Pons (tissue), 1 donor: Measurements from ENCODE around the gene LCK.
A peak's percentile ranks its signal among the peaks of the same experiment; 100 is the strongest.
"Not testable (repeated sequence)": the region's sequence is repeated elsewhere in the genome, so short reads cannot be mapped to it uniquely, and the experiment has no call there.

ENCODE experiments used
- DNase-seq: peaks from one replicate; pipeline ENCODE4 v3.0.0-alpha.2; 2016; ENCODE audit warnings: low spot score

LCK gene

GRCh38 chr1:32240140-32240951 is 10.7 kb upstream of the LCK start:
- peak; percentile 50 for DNase-seq

- peak; percentile 49 for DNase-seq
Measured at GRCh38 chr1:32241001-32241763, 9.9 kb upstream of the LCK start.

- peak; percentile 73 for DNase-seq
Measured at GRCh38 chr1:32242341-32242851, 8.7 kb upstream of the LCK start.

DNA sequence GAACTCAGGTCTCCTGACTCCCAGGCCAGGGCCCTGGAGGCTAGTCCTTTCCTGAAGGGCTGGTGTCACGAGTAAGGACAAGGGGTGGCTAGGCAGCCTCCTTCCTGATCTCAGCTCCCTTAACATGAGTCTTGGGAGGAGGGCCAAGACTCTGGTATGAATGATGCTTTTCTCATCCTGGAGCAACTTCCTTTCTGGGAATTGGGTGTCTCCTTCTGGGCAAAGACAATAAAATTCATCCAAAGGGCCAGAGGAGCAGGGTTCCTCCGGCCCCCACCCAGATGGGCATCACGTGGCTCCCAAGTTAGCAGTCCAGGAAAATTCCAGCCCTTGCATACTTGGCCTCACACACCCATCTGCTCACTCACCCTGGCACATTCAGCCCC is 4.2 kb upstream of the LCK start, which contains the start of gene FAM167B:
FAM167B (plus strand) TSS at position 335 of the 386 bp plus-strand sequence. CDS start 200 bp downstream, outside the sequence.
- no peak for DNase-seq

DNA sequence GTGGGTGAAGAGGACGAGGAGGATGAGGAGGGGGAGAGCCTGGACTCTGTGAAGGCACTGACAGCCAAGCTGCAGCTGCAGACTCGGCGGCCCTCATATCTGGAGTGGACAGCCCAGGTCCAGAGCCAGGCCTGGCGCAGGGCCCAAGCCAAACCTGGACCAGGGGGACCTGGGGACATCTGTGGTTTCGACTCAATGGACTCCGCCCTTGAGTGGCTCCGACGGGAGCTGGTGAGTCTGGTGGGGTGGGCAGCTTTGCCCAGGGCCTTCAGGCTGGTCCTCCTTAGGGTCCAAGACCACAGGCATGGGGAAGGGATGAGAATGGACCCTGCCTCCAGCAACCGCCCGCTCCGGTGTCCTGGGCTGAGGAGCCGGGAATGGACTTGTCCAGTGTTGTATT is 3.6 kb upstream of the LCK start:
- DNase-seq = no peak

GRCh38 chr1:32247983-32248889 is 2.8 kb upstream of the LCK start:
- no peak for DNase-seq

DNA sequence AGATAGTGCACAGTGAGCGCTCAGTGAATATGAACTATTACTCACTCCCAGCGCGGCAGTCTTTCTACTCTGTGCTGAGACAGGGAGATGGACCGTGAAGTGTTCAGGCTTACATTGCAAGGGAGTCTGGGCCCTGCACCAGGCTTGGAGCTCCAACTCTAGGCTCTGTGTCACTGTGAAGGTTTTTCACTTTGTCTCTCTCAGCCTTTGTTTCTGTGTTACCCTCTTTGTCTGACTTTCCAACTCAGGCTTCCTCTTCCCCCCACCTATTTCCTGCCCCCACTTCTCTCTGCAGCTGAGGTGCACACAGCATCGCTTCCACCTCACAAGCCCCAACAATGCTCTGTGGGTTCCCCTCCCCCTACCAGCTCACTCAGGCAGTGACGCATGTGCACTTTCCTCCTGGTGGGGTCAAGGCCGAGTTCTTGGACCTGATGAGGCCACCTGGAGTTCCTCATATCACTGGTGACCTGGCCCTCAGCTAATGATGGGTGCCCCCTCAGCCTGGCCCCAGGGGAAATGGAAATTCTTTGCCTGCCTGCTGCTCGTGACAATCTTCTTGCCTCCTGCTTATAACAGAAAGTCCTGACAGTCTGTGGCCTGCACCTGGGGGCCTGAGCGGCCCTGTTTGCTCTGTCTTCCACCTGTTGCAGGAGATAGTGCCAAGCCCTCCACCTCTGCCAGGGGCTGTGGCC is 1.1 kb upstream of the LCK start:
- no peak for DNase-seq

DNA sequence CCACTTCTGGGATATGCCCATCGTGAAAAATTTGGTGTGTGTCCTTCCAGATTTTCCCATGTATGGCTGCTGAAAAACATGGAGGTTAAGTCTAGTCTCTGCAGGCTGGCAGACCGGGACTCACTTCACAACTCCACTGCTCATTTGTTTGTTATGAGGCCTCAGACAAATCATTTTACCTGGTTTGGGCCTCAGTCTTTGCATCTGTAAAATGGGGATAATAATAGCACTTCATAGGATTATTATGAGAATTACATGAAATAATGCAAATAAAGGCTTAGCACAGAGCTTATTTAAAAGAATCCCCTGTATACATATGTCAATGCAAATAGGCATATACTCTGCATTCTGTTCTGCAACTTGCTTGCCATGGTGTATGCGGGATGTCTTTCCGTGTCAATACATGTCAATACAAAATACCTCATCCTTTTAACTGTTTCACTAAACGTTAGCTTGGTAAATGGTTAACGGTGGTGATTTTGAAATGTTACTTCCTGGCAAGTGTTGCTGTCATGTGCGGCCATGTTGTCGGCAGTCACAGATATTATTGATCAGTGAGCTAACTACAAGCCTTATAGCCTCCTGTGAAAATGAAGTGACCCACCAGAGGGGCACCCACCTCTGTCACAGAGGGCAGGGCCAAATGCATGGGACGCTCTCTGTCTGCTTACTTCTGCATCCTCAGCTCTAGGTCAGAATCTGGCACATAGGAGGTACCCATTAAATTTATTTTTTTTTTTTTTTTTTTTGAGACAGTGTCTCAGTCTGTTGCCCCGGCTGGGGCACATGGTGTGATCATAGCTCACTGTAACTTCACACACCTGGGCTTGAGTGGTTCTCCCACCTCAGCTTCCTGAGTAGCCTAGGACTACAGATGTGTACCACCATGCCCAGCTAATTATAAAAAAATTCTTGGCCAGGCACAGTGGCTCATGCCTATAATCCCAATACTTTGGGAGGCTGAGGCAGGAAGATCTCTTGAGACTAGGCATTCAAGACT is 4.3 kb downstream of the LCK start:
- DNase-seq = no peak

DNA sequence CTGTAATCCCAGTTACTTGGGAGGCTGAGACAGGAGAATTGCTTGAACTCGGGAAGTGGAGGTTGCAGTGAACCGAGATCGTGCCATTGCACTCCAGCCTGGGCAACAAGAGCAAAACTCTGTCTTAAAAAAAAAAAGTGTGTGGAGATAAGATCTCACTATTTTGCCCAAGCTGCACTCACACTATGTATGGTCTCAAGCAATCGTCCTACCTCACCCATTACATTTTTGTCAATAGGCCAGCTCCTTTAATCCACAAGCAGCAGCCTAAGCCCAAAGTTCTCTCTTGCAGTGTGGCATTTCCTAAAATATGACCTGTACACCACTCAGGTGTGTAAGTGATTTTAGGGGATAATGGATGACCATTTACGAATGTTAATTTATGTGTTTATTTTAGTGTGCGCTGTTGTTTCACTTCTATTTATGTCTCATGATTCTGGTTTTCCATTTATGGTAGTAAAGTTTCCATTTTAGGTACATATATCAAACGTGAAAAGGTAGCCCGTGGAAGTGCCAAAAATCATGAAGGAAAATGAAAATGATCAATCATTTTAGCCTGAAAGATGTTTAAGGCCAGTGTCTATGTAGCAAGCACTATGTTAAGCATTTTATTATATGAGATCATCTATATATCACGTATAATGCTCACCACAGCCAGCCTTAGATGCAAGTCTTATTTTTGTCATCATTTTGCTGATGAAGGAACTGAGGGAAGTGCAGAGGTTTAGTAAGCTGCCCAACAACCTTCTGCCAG is 5.6 kb downstream of the LCK start:
- DNase-seq = no peak

- no peak for DNase-seq
Measured at GRCh38 chr1:32257227-32257508, 6.1 kb downstream of the LCK start.

DNA sequence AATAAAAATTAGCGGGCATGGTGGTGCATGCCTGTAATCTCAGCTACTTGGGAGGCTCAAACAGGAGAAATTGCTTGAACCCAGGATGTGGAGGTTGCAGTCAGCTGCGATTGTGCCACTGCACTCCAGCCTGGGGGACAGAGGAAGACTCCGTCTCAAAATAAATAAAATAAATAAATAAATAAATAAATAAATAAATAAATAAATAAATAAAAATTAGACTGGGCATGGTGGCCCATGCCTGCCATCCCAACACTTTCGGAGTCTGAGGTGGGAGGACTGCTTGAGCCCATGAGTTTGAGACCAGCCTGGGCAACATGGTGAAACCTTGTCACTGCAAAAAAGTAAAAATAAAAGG is 12.2 kb downstream of the LCK start:
- DNase-seq = not testable (repeated sequence)

DNA sequence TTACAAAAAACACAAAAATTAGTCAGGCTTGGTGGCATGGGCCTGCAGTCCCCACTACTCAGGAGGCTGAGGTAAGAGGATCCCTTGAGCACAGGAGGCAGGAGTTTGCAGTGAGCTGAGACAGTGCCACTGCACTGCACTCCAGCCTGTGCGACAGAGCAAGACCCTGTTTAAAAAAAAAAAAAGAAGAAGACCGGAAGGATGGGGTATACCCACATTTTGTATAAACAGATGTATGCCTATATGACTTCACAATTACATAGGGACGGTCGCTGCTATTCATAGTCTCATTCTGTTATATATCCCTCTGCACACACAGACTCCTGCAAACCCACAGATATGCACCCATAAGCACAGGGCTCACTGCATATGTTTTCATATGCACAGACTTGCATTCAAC is 12.7 kb downstream of the LCK start:
- no peak for DNase-seq

DNA sequence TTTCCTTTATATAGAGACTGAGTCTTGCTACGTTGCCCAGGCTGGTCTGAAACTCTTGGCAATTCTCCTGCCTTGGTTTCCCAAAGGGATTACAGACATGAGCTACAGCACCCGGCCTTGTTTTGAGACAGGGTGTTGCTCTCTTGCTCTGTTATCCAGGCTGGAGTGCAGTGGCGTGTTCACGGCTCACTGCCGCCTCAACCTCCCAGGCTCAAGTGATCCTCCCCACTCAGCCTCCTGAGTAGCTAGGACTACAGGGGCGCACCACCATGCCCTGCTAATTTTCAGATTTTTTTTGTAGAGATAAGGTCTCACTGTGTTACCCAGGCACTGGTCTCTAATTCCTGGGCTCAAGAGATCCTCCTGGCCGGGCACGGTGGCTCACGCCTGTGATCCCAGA is 14.8 kb downstream of the LCK start:
- no peak for DNase-seq

- no peak for DNase-seq
Measured at GRCh38 chr1:32266921-32267591, 16.0 kb downstream of the LCK start.

- no peak for DNase-seq
Measured at GRCh38 chr1:32269744-32270143, 18.7 kb downstream of the LCK start.

- no peak for DNase-seq
Measured at GRCh38 chr1:32272557-32273390, 21.7 kb downstream of the LCK start.

DNA sequence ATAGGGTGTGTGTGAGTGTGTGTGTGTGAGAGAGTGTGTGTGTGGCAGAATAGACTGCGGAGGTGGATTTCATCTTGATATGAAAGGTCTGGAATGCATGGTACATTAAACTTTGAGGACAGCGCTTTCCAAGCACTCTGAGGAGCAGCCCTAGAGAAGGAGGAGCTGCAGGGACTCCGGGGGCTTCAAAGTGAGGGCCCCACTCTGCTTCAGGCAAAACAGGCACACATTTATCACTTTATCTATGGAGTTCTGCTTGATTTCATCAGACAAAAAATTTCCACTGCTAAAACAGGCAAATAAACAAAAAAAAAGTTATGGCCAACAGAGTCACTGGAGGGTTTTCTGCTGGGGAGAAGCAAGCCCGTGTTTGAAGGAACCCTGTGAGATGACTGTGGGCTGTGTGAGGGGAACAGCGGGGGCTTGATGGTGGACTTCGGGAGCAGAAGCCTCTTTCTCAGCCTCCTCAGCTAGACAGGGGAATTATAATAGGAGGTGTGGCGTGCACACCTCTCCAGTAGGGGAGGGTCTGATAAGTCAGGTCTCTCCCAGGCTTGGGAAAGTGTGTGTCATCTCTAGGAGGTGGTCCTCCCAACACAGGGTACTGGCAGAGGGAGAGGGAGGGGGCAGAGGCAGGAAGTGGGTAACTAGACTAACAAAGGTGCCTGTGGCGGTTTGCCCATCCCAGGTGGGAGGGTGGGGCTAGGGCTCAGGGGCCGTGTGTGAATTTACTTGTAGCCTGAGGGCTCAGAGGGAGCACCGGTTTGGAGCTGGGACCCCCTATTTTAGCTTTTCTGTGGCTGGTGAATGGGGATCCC is 22.5 kb downstream of the LCK start:
- DNase-seq = no peak
